Progenitor cell of endocrine pancreas (in vitro differentiated cells): Measurements from ENCODE around the gene SLC4A3. TPM values are rescaled to one million over a fixed set of nuclear protein-coding genes. Genes with fewer than 3 reads are reported as not detected.

Source experiments
- DNase-seq: peaks from one replicate; pipeline ENCODE4 v3.0.0; 2021; ENCODE audit warnings: low spot score; ENCODE audit not compliant: unreplicated experiment
- H3K27ac Mint-ChIP-seq: 2 replicates; pipeline ENCODE4 v1.8.0; 2021; ENCODE audit warnings: mild to moderate bottlenecking, moderate library complexity, mixed read lengths
- H3K27me3 Mint-ChIP-seq: 2 replicates; pipeline ENCODE4 v1.8.0; 2021; ENCODE audit warnings: mixed read lengths
- H3K36me3 Mint-ChIP-seq: 2 replicates; pipeline ENCODE4 v1.8.0; 2022; ENCODE audit warnings: mixed read lengths; ENCODE audit not compliant: insufficient read depth
- H3K4me1 Mint-ChIP-seq: 2 replicates; pipeline ENCODE4 v1.8.0; 2021; ENCODE audit warnings: low read depth, mixed read lengths
- H3K4me3 Mint-ChIP-seq: 2 replicates; pipeline ENCODE4 v1.8.0; 2021; ENCODE audit warnings: low read depth, mild to moderate bottlenecking, moderate library complexity, mixed read lengths
- H3K9me3 Mint-ChIP-seq: 2 replicates; pipeline ENCODE4 v1.8.0; 2021; ENCODE audit warnings: low read depth, mixed read lengths
- CTCF ChIP-seq: fragments of 200-600 bp; sonication (generic); IDR thresholded peaks from one replicate; pipeline ENCODE4 v1.5.0; 2021; ENCODE audit warnings: antibody characterized with exemption, mild to moderate bottlenecking; ENCODE audit not compliant: unreplicated experiment
- total RNA-seq: library from RNA; stranded (reverse); gene quantifications from 2 replicates; pipeline ENCODE4 v1.2.1, GENCODE V29; 2021

SLC4A3 gene
- total RNA-seq, 1 donor from 2014 or later: 17.0 TPM

- no peaks in the 10 kb centered on the region for H3K4me1 Mint-ChIP-seq
- no peak overlapping the region for H3K4me3 Mint-ChIP-seq
- DNase-seq: no peak
- no peaks in the 10 kb centered on the region for H3K9me3 Mint-ChIP-seq
- peak overlapping the region; percentile 63 for H3K27ac Mint-ChIP-seq
- H3K36me3 Mint-ChIP-seq: peaks cover 2% of the 10 kb centered on the region
- TF ChIP-seq CTCF: no peak
- H3K27me3 Mint-ChIP-seq: no peaks in the 10 kb centered on the region
Observed at GRCh38 chr2:219634171-219634940, 6.9 kb downstream of the SLC4A3 start.

- no peaks in the 10 kb centered on the region for H3K27me3 Mint-ChIP-seq
- no peak overlapping the region for H3K4me3 Mint-ChIP-seq
- H3K9me3 Mint-ChIP-seq: no peaks in the 10 kb centered on the region
- H3K4me1 Mint-ChIP-seq: no peaks in the 10 kb centered on the region
- H3K27ac Mint-ChIP-seq: no peak overlapping the region
- peaks cover 2% of the 10 kb centered on the region for H3K36me3 Mint-ChIP-seq
- no peak for TF ChIP-seq CTCF
- no peak for DNase-seq
Observed at GRCh38 chr2:219634951-219635751, 7.7 kb downstream of the SLC4A3 start.

- Mint-ChIP-seq H3K9me3 (no peaks in the 10 kb centered on the region), H3K36me3 (peaks cover 2% of the 10 kb centered on the region), H3K27me3 (no peaks in the 10 kb centered on the region), H3K27ac (no peak overlapping the region), H3K4me1 (no peaks in the 10 kb centered on the region), H3K4me3 (no peak overlapping the region)
- TF ChIP-seq CTCF: no peak
- no peak for DNase-seq
Observed at GRCh38 chr2:219636144-219636915, 8.9 kb downstream of the SLC4A3 start.

GRCh38 chr2:219636941-219637841, 9.8 kb downstream of the SLC4A3 start:
- TF ChIP-seq CTCF: no peak
- H3K4me3 Mint-ChIP-seq: no peak overlapping the region
- H3K9me3 Mint-ChIP-seq: no peaks in the 10 kb centered on the region
- no peak overlapping the region for H3K27ac Mint-ChIP-seq
- no peaks in the 10 kb centered on the region for H3K27me3 Mint-ChIP-seq
- H3K4me1 Mint-ChIP-seq: no peaks in the 10 kb centered on the region
- peaks cover 2% of the 10 kb centered on the region for H3K36me3 Mint-ChIP-seq
- no peak for DNase-seq
